Activated CD8-positive, alpha-beta memory T cell treated with anti-CD3 and anti-CD28 coated beads, Interleukin-2, amount 50 U/mL, for 1 hour (primary cell): ENCODE measurements around the gene NRG2.

ENCODE experiments used
- DNase-seq: peaks from one replicate; pipeline ENCODE4 v3.0.0-alpha.2; 2020; ENCODE audit errors: extremely low read depth

NRG2 gene

GRCh38 chr5:140010798-140011197, 32.3 kb downstream of the NRG2 start:
- DNase-seq = no peak

DNA sequence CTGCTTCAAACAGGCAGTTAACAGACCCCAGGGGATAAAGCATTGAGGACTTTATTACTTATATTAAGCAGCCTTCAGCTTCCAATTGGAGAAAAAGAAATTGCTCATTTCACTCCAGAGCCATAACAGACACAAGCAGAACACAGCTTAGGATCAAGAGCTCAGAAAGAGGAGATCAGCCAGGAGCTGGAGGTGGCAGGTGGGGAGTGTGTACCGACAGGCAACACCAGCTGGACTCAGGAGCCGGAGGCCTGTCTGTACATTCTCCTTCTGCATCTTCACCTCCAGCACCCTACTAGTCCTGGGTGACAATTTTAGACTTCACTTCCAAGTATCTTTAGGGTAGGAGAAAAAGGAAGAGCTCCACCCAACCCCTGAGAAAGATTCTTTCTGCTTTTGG, 35.8 kb downstream of the NRG2 start:
- DNase-seq = no peak

DNA sequence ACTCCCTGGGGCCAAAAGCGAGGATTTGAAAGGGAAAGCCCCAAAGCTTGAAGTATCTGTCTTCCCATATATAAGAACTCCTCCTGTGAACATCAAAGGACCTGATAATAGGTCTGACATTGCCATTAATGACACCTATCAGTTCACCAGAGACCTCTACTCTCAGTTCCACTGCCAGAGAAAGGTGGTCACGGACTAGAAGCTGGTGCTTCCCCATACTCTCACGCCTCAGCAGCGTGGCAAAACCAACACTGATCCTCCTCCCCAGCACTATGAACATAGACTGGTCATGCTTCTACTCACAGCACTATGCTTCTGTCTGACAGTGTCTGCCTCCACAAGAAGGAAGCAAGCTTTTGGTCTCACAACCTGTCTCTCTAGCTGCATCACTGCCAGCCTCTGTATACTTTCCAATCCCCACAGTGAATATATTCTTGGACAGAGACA, 37.9 kb downstream of the NRG2 start:
- no peak for DNase-seq

GRCh38 chr5:140004174-140004573, 38.9 kb downstream of the NRG2 start:
- no peak for DNase-seq

- no peak for DNase-seq
These were observed 39.6 kb downstream of the NRG2 start for GRCh38 chr5:140003519-140003918.

DNA sequence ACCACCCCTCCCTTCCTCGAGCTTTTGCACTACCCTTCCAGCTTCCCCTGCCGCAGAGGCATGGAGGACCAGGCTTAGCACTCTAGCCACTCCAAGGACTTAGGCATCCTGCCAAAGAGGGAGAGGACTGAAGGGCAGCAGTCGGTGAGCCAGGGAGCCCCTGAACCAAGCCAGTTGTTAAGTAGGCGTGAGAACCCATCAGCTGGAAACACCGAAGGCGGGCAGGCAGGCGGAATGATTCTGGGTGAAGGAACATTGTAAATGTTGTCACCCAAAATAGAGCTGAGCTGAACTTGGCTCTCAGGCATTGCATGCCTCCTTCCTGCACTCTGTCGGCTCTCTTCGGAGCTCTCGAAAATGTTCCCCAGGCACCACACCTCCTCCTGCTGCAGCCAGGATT, 42.8 kb downstream of the NRG2 start:
- DNase-seq = no peak

GRCh38 chr5:139998837-139999236, 44.3 kb downstream of the NRG2 start:
- no peak for DNase-seq

- no peak for DNase-seq
These were observed 45.8 kb downstream of the NRG2 start for GRCh38 chr5:139997276-139997675.

DNA sequence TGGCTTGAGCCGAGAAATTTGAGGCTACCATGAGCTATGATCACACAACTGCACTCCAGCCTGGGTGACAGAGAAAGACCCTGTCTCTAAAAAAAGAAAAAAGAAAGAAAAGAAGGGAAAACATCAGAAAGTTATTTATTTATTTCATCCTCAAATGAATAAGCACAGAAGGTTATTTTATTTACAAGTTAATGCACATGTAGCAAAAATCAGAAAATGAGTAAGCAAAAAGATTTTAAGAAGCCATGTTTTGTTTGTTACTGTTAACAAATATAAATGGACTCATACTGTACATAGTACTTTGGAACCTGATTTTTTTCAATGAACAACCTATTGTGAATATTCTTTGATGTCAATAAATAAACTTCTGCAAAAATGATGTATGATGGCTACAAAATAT, 47.2 kb downstream of the NRG2 start:
- DNase-seq = no peak

GRCh38 chr5:139994234-139994633, 48.9 kb downstream of the NRG2 start:
- DNase-seq = no peak

- DNase-seq = no peak
These were observed 57.4 kb downstream of the NRG2 start for GRCh38 chr5:139985733-139986132.

DNA sequence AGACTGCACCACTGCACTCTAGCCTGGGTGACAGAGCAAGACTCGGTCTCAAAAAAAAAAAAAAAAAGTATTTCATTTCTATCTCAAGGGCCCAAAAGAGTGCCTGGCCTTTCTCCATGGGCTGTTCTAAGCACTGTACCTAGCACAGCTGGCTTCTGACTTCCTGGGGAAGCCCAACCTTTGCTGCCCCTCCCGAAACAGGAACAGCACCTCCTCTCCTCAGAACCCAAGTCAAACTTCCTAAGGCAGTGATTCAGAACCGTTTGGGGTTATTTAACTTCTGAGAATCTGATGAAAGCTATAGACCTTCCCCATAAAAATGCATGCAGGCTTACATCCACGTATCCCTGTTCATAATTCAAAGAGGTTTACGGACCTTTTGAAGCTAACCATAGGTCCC, 57.8 kb downstream of the NRG2 start:
- no peak for DNase-seq

- no peak for DNase-seq
These were observed 58.3 kb downstream of the NRG2 start for GRCh38 chr5:139984816-139985215.

DNA sequence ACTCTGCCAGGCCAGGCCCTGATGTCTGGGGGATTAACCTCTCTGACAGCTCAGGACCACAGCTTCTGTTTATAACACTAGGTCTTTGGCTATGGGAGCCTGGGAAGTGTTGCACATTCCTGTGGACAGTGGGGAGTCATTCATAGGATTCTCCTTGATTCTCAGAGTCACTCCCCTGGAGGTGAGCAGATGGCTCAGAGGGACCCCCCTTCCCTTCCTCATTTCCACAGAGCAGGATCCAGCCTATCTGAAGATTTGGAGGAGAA, 60.2 kb downstream of the NRG2 start:
- DNase-seq = no peak

DNA sequence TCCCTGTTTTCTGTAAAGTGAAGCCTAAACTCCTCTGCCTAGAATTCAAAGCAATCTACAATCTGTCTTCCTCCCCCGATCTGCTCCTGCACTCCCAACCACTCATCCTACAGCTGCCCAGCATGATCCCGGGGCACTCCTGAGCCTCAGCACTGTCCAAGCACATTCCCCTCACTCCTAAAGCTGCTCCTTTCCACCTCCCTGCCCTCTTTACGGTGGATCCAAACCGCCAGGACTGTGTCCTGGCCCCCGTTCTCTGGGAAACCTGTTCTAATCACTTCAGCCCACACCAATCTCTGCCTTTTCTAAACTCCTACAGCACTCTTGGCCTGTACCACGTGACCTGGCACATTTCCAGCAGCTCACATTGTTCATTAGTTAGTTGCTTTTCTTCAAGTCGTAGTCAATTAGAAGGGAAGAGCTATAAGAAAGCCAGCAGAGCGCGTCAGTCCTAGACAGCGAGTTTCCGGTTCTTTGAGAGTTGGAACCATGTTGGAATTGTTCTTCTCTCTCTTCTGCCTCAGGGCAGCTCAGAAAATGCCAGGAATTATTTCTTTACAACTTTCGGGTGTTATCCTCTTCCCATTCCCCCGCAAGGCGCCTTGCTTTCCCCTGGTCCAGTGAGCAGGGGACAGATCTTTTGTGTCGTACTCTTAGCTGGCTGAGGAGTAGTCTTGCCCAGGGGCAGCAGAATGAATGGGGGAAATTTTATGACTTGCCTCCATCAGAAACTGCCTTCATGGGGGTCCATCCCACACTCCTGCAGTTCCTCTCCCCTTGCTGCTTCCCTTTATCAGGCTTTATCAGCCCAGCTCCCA, 60.7 kb downstream of the NRG2 start:
- no peak for DNase-seq

GRCh38 chr5:139980765-139981164, 62.3 kb downstream of the NRG2 start:
- no peak for DNase-seq

- no peak for DNase-seq
These were observed 63.2 kb downstream of the NRG2 start for GRCh38 chr5:139979943-139980342.

DNA sequence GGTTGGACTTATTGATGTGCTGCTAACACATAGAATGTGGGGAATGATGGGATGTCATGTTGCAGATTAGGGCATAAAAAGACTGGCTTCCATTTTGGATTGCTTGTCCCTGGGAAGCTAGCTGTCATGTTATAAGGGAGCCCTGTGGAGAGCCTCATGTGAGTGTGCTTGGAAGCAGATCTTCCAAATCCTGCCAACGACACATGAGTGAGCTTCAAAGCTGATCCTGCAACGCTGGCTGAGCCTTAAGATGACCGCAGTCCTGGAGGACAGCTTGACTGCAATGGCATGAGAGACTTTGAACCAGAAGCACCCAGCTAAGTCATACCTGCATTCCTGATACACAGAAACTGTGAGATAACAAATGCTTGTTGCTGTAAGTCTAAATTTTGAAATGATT, 63.6 kb downstream of the NRG2 start:
- no peak for DNase-seq

GRCh38 chr5:139976703-139977102, 66.4 kb downstream of the NRG2 start:
- no peak for DNase-seq

DNA sequence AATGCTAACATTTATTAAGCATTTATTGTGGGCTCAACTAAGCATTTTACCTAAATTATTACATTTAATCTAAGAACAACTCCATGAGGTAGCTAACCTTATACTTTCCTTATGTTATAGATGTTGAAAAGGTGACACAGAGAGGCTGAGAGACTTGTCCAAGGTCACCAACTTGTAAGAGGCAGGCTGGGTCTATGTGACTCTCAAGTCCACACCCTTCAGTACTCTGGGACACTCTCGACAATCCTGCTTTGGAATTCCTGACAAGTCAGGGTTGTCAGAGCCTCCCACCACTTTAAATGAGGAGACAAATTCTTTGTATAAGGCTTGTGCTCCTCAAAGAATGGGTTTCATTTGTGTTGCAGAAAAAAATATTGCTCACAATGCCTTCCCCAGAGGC, 67.2 kb downstream of the NRG2 start:
- no peak for DNase-seq

GRCh38 chr5:139975306-139975705, 67.8 kb downstream of the NRG2 start:
- DNase-seq = no peak

DNA sequence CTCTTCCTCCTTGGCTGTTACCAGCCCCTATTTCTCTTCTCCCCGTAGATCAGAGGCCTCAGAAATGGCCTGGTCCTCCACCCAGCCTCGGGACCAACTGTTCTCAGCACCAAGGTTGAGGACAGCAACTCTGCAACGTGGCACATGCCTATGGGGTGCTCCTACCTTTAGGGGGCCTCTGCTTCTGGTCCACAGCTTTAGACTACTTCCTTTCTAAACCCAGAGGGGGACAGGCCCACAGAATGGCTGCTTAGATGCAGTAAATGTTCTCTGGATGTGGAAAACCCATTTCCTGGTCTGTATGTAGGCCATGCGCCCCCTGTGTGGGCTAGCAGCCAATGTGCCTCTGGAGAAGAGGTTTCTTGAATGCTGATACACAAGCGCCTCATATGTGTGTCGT, 68.4 kb downstream of the NRG2 start:
- no peak for DNase-seq

GRCh38 chr5:139971202-139971725, 71.8 kb downstream of the NRG2 start:
- no peak for DNase-seq

DNA sequence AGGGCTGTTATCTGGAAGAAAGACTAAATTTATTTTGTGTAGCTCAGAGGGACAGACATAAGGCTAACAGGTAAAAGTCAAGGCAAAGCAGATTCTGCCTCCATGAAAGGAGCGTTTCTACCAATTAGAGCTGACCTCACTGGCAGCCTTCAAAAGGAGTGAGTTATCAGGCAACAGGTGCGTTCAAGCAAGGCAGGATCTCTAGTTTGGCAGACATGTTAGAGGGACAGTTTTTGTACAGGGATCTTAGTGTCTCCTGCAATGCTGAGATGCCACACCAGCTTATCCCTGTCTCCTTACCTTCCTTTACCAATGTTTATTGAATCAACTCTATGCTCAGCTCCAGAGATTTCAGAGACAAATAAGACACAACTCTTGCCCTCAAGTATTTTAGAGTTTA, 73.8 kb downstream of the NRG2 start:
- DNase-seq = no peak
